Measurements from ENCODE around the gene MAST2.
"Not testable (repeated sequence)": the region's sequence is repeated elsewhere in the genome, so short reads cannot be mapped to it uniquely, and the experiment has no call there.

The MAST2 gene

GRCh38 chr1:45949462-45949861, 146.1 kb downstream of the MAST2 start:
- not testable (repeated sequence) for DNase-seq

DNA sequence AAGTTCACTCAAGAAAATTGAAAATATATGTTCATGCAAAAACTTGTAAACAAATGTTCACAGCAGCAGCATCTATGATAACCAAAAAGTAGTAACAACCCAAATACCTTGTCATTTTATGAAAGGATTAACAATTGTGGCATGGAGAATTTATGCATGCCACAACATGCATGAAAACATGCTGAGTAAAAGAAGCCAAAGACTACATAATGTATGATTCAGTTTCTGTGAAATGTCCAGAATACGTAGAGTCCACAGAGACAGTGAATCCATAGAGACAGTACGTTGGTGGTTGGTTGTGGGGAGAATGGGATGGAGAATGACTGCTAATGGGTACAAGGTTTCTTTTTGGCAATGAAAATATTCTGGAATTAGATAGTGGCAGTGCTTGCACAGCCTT, 148.7 kb downstream of the MAST2 start:
- no peak for DNase-seq

DNA sequence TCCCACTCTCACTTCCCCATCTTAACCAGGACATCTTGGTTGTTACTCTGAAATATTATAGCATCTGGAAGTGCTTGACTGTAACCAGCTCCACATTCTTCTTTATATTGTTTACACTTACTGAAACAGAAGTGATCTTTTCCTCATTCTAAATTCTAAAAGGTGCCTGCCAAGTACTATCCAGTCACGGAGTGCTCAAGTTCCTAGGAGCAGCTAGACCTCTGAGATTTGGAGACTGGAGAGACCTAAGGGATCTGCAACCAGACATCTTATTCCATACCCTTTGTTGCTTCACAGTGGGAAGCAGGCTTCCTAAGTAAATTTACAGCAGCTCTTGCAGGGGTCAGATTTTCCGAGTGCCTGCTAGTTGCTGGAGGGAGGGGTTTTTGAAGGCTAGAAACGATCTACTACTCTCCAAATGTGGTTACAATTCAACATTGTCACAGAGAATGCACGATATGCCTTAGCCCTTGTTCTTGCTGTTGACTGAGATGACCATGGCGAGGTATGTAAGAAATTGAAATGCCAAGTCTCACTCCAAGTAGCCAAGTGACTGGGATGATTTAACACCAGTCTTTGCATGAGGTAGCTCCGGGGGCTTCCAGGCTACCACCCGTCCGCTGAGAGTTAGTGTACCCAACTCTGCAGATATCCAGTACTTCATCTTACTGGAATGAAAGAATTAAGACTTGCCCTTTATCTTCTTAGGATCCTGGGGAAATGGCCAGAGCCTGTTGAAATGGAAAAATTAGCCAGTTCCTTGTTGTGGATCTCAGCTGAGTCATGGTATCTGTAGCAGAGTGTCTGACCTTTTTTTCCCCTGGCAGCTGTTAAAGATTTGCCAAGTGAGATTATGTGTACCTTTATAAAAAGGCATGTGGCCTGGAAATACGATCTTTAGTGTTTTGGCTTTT, 150.8 kb downstream of the MAST2 start:
- DNase-seq: peak; percentile 38

GRCh38 chr1:45957684-45958083, 154.3 kb downstream of the MAST2 start:
- no peak for DNase-seq

- no peak for DNase-seq
These were observed 154.9 kb downstream of the MAST2 start for GRCh38 chr1:45958317-45958716.

GRCh38 chr1:45960930-45961715, 157.7 kb downstream of the MAST2 start:
- no peak for DNase-seq

- DNase-seq: not testable (repeated sequence)
These were observed 158.5 kb downstream of the MAST2 start for GRCh38 chr1:45961936-45962335.

GRCh38 chr1:45968941-45969666, 165.7 kb downstream of the MAST2 start:
- DNase-seq: no peak

DNA sequence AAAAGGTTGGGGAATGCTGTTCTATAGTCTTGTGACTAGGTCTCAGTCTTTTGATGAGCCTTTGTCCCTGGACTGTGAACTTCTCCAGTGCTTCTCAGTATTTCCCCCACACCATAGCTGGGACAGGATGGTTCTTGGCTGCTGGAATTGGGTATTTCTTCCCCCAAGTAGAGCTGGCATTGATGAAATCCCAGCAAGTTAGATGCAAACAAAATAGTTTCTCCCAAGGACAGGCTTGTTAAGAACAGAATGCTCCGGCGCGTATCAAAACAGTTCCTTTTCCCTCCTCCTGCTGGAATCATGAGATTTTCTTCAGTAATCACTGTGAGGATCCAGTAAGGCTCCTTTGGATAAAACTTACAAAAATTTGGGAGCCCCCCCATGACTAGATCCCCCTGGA, 166.5 kb downstream of the MAST2 start:
- DNase-seq: no peak

GRCh38 chr1:45971335-45971734, 167.9 kb downstream of the MAST2 start:
- DNase-seq: no peak

DNA sequence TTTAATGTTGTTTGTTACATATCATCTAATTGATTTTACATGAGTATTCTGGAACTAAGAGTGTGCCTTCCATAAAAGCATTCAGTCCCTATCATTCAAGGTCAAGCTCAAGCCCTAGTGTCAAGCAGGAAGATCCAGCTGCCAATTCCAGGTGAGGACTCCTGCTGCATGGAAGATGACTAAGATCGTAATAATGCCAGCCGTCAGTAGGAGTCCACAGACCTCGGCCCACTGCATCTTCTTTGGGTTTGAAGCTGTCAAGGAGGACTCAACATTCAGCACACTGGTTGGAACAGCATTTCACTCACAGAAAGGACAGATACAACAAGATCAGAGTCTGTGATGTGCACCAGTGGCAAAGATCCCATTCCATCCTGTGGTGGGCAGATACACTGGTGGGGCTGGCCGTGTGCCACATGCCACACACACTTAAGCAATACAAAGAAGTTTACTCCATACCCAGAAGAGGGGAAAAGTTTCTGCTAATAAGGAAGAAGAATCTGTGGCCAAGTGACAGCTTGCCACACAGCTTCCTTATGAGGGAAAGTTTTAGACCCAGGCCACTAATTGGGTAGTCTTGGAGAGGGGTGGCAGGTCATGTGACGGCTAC, 168.6 kb downstream of the MAST2 start:
- peak; percentile 30 for DNase-seq

DNA sequence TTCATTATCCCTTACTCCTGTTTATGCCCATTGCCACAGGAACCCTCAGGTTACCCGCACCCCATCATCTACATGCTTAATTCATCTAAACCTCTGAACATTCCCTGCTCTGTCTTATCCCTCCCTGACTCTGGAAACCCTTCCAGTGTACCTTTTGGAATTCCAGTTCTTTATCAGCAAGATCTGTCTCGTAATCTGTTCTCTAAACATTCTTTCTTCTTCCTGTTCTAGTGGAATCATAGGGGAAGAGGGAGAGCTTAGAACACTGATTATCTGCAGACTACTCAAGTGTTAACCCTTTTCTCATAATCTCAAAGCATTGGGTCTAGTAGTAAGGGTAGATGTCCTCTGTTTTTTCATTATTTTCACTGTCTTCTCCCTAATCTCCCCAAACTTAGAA, 169.2 kb downstream of the MAST2 start:
- DNase-seq: no peak

GRCh38 chr1:45973121-45973520, 169.7 kb downstream of the MAST2 start:
- no peak for DNase-seq

GRCh38 chr1:45974541-45975269, 171.3 kb downstream of the MAST2 start:
- DNase-seq: no peak

- no peak for DNase-seq
These were observed 173.2 kb downstream of the MAST2 start for GRCh38 chr1:45976623-45977022.

- DNase-seq: no peak
These were observed 175.8 kb downstream of the MAST2 start for GRCh38 chr1:45979074-45979777.

- no peak for DNase-seq
These were observed 176.4 kb downstream of the MAST2 start for GRCh38 chr1:45979778-45980176.

GRCh38 chr1:45982359-45982758, 178.9 kb downstream of the MAST2 start:
- no peak for DNase-seq

DNA sequence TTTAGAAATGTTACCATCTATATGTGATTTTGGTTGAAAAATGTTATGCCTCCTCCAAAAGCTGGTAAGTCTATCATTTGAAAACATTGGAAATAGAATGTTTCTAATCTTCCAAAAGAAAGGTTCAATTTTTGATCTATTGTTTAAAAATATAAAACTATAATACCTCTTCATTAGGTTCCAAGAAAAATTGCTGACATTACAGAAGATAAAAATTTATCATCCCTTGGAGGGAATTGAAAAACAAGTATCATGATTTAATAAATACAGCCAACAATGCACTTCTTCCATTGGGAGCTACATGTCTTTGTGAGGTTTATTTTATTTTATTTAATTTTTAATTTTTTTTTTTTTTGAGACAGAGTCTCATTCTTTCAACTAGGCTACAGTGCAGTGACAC, 180.6 kb downstream of the MAST2 start:
- DNase-seq: no peak

DNA sequence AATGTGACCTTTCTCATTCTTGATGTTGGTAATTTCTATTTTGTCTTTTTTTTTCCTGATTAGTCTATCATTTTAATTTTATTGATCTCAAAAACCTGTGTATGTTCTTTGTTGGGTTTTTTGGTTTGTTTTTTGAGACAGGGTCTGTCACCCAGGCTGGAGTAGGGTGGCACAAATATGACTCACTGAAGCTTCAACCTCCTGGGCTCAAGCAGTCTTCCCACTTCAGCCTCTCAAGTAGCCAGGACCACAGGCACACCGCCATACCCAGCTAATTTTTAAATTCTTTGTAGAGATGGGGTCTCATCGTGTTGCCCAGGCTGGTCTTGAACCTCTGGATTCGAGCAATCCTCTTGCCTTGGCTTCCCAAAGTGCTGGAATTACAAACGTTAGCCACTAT, 183.8 kb downstream of the MAST2 start:
- DNase-seq: no peak

DNA sequence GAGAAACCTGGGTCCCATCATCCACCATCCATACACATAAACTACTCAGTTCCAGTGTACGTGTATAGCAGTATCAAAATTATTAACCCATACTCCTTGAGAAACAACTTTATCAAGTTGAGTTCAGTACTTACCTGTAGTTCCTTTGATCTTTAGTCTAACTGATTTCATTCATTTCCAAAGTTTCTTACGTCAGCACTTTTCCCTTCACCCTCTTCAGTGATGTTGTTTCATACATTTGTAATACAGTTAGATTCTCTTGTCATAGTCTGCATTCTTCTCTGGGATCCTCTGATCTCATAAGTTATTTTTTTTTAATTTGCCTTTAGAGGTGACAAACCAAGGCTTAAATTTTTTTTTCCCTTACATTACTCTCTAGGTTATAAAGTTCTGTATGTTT, 185.8 kb downstream of the MAST2 start:
- DNase-seq: no peak

GRCh38 chr1:45994423-45994822, 191.0 kb downstream of the MAST2 start:
- no peak for DNase-seq
